ENCODE data around the gene PEX19.

The PEX19 gene

GRCh38 chr1:160277330-160277729 lies 7.6 kb downstream of the PEX19 start:
- no peak for DNase-seq (ENCODE audit: low spot score)

- no peak for DNase-seq (ENCODE audit: low spot score)
Measured at GRCh38 chr1:160271025-160271424, 13.9 kb downstream of the PEX19 start.

GRCh38 chr1:160267284-160267991 lies 17.5 kb downstream of the PEX19 start:
- DNase-seq (ENCODE audit: low spot score), result no peak

- no peak for DNase-seq (ENCODE audit: low spot score)
Measured at GRCh38 chr1:160264795-160265307, 20.1 kb downstream of the PEX19 start.

GRCh38 chr1:160261893-160262794 lies 22.8 kb downstream of the PEX19 start, which contains the start of gene DCAF8:
TSS of gene DCAF8 (minus strand) at chr1:160262549. CDS start at chr1:160244008, 18,541 bp downstream.
- DNase-seq (ENCODE audit: low spot score), result peak; percentile 99

- DNase-seq (ENCODE audit: low spot score), result peak; percentile 68
Measured at GRCh38 chr1:160261556-160261892, 23.4 kb downstream of the PEX19 start.

- DNase-seq (ENCODE audit: low spot score), result peak; percentile 58
Measured at GRCh38 chr1:160260406-160261382, 24.2 kb downstream of the PEX19 start.

- DNase-seq (ENCODE audit: low spot score), result no peak
Measured at GRCh38 chr1:160258177-160258798, 26.6 kb downstream of the PEX19 start.

GRCh38 chr1:160257411-160258015 lies 27.4 kb downstream of the PEX19 start:
- no peak for DNase-seq (ENCODE audit: low spot score)

- peak; percentile 29 for DNase-seq (ENCODE audit: low spot score)
Measured at GRCh38 chr1:160256396-160257046, 28.4 kb downstream of the PEX19 start.

GRCh38 chr1:160255781-160256300 lies 29.1 kb downstream of the PEX19 start:
- DNase-seq (ENCODE audit: low spot score), result no peak

GRCh38 chr1:160251687-160252526 lies 33.0 kb downstream of the PEX19 start:
- peak; percentile 64 for DNase-seq (ENCODE audit: low spot score)

GRCh38 chr1:160251011-160251410 lies 33.9 kb downstream of the PEX19 start:
- no peak for DNase-seq (ENCODE audit: low spot score)

GRCh38 chr1:160247053-160247452 lies 37.9 kb downstream of the PEX19 start:
- DNase-seq (ENCODE audit: low spot score), result no peak

GRCh38 chr1:160245434-160245833 lies 39.5 kb downstream of the PEX19 start:
- no peak for DNase-seq (ENCODE audit: low spot score)

- DNase-seq (ENCODE audit: low spot score), result no peak
Measured at GRCh38 chr1:160244209-160244608, 40.7 kb downstream of the PEX19 start.

- no peak for DNase-seq (ENCODE audit: low spot score)
Measured at GRCh38 chr1:160243767-160244166, 41.2 kb downstream of the PEX19 start.

GRCh38 chr1:160239582-160240299 lies 45.2 kb downstream of the PEX19 start:
- DNase-seq (ENCODE audit: low spot score), result no peak
